ENCODE measurements around the gene MYL11. TPM values are rescaled to one million over a fixed set of nuclear protein-coding genes. Genes with fewer than 3 reads are reported as not detected.

The MYL11 gene
- total RNA-seq, 2 experiments from 2014 or later = not detected

GRCh38 chr16:30348929-30349328 is 25.7 kb upstream of the MYL11 start:
- Mint-ChIP-seq H3K27ac (no peak overlapping the region), H3K36me3 (ENCODE audit: low read depth) (peaks cover 38% of the 10 kb centered on the region), H3K4me3 (no peak overlapping the region), H3K27me3 (no peaks in the 10 kb centered on the region), H3K9me3 (no peaks in the 10 kb centered on the region), H3K4me1 (peaks cover 20% of the 10 kb centered on the region)
- no peak for DNase-seq
- ChIA-PET POLR2A (no interaction called here), CTCF (interaction anchor here (0.7 to 1.8 kb wide), 3 partner anchors 20 to 195 kb away, joined by 3 to 5 read pairs (median 5); no protein-coding TSS in a partner anchor)

GRCh38 chr16:30349675-30350074 is 24.9 kb upstream of the MYL11 start:
- CTCF ChIA-PET = interaction anchor here (0.6 to 1.2 kb wide), 2 partner anchors 19 to 146 kb away, joined by 3 read pairs; no protein-coding TSS in a partner anchor
- no peak for DNase-seq
- no peaks in the 10 kb centered on the region for H3K9me3 Mint-ChIP-seq
- no peak overlapping the region for H3K4me3 Mint-ChIP-seq
- peak overlapping the region; percentile 77 for H3K27ac Mint-ChIP-seq
- H3K4me1 Mint-ChIP-seq = peaks cover 26% of the 10 kb centered on the region
- H3K27me3 Mint-ChIP-seq = no peaks in the 10 kb centered on the region
- H3K36me3 Mint-ChIP-seq (ENCODE audit: low read depth) = peaks cover 45% of the 10 kb centered on the region
- POLR2A ChIA-PET = no interaction called here

GRCh38 chr16:30350134-30350871 is 24.3 kb upstream of the MYL11 start:
- no peaks in the 10 kb centered on the region for H3K9me3 Mint-ChIP-seq
- peaks cover 30% of the 10 kb centered on the region for H3K4me1 Mint-ChIP-seq
- peaks cover 45% of the 10 kb centered on the region for H3K36me3 Mint-ChIP-seq (ENCODE audit: low read depth)
- ChIA-PET CTCF (interaction anchor here (0.6 kb wide), 1 partner anchor 145 kb away, joined by 3 read pairs; no protein-coding TSS in a partner anchor), POLR2A (no interaction called here)
- no peaks in the 10 kb centered on the region for H3K27me3 Mint-ChIP-seq
- no peak overlapping the region for H3K4me3 Mint-ChIP-seq
- DNase-seq = no peak
- peak overlapping the region; percentile 77 for H3K27ac Mint-ChIP-seq

- POLR2A ChIA-PET = no interaction called here
- no peaks in the 10 kb centered on the region for H3K27me3 Mint-ChIP-seq
- peaks cover 45% of the 10 kb centered on the region for H3K36me3 Mint-ChIP-seq (ENCODE audit: low read depth)
- no peak for DNase-seq
- no peak overlapping the region for H3K4me3 Mint-ChIP-seq
- no peaks in the 10 kb centered on the region for H3K9me3 Mint-ChIP-seq
- peaks cover 38% of the 10 kb centered on the region for H3K4me1 Mint-ChIP-seq
- H3K27ac Mint-ChIP-seq = no peak overlapping the region
- CTCF ChIA-PET = no interaction called here
Observed at GRCh38 chr16:30351001-30351441, 23.6 kb upstream of the MYL11 start.

- DNase-seq = no peak
- peaks cover 45% of the 10 kb centered on the region for H3K36me3 Mint-ChIP-seq (ENCODE audit: low read depth)
- no peak overlapping the region for H3K27ac Mint-ChIP-seq
- no peaks in the 10 kb centered on the region for H3K27me3 Mint-ChIP-seq
- no peak overlapping the region for H3K4me3 Mint-ChIP-seq
- H3K9me3 Mint-ChIP-seq = no peaks in the 10 kb centered on the region
- ChIA-PET POLR2A (no interaction called here), CTCF (interaction anchor here (1.5 kb wide), 1 partner anchor 11 kb away, joined by 4 read pairs; no protein-coding TSS in a partner anchor)
- H3K4me1 Mint-ChIP-seq = peaks cover 44% of the 10 kb centered on the region
Observed at GRCh38 chr16:30351586-30352419, 22.8 kb upstream of the MYL11 start.

- Mint-ChIP-seq H3K36me3 (ENCODE audit: low read depth) (peaks cover 52% of the 10 kb centered on the region), H3K27me3 (no peaks in the 10 kb centered on the region), H3K27ac (no peak overlapping the region), H3K9me3 (no peaks in the 10 kb centered on the region), H3K4me3 (peak overlapping the region; percentile 40), H3K4me1 (peaks cover 51% of the 10 kb centered on the region)
- POLR2A ChIA-PET = no interaction called here
- CTCF ChIA-PET = interaction anchor here (1.5 to 2.3 kb wide), 3 partner anchors 10 to 57 kb away, joined by 4 to 6 read pairs (median 5); no protein-coding TSS in a partner anchor
- DNase-seq = no peak
Observed at GRCh38 chr16:30352488-30353401, 21.9 kb upstream of the MYL11 start.

- Mint-ChIP-seq H3K4me1 (peaks cover 51% of the 10 kb centered on the region), H3K4me3 (peak overlapping the region; percentile 91), H3K27ac (peak overlapping the region; percentile 92), H3K9me3 (no peaks in the 10 kb centered on the region), H3K36me3 (ENCODE audit: low read depth) (peaks cover 52% of the 10 kb centered on the region), H3K27me3 (no peaks in the 10 kb centered on the region)
- no peak for DNase-seq
- ChIA-PET CTCF (interaction anchor here (1.2 to 2.3 kb wide), 5 partner anchors 9 to 56 kb away, joined by 3 to 8 read pairs (median 5); no protein-coding TSS in a partner anchor), POLR2A (no interaction called here)
Observed at GRCh38 chr16:30353438-30354129, 21.0 kb upstream of the MYL11 start.

- CTCF ChIA-PET = interaction anchor here (1.1 to 2.3 kb wide), 6 partner anchors 10 to 55 kb away, joined by 3 to 8 read pairs (median 4); partner anchors contain the start of gene TBC1D10B
- Mint-ChIP-seq H3K36me3 (ENCODE audit: low read depth) (peaks cover 47% of the 10 kb centered on the region), H3K4me3 (peak overlapping the region; percentile 91), H3K4me1 (peaks cover 49% of the 10 kb centered on the region), H3K27ac (peak overlapping the region; percentile 92), H3K9me3 (no peaks in the 10 kb centered on the region), H3K27me3 (no peaks in the 10 kb centered on the region)
- peak; percentile 35 for DNase-seq
- POLR2A ChIA-PET = interaction anchor here (1.0 kb wide), 1 partner anchor 40 kb away, joined by 3 read pairs; the partner anchor contains the start of gene ZNF48
Observed at GRCh38 chr16:30354423-30355143, 20.0 kb upstream of the MYL11 start.

- POLR2A ChIA-PET = interaction anchor here (0.5 to 1.0 kb wide), 2 partner anchors 16 to 40 kb away, joined by 3 to 5 read pairs; partner anchors contain the start of gene ZNF48
- CTCF ChIA-PET = interaction anchor here (1.0 to 2.3 kb wide), 8 partner anchors 10 to 54 kb away, joined by 3 to 8 read pairs (median 4); partner anchors contain the start of gene TBC1D10B
- Mint-ChIP-seq H3K4me3 (peak within 1 kb of the TSS; percentile 91), H3K36me3 (ENCODE audit: low read depth) (peaks cover 46% of the 10 kb centered on the region), H3K27ac (peak within 1 kb of the TSS; percentile 92), H3K9me3 (no peaks in the 10 kb centered on the region), H3K27me3 (no peaks in the 10 kb centered on the region), H3K4me1 (peaks cover 46% of the 10 kb centered on the region)
- peak; percentile 88 for DNase-seq
Observed at GRCh38 chr16:30355144-30355953, 19.3 kb upstream of the MYL11 start, which contains the start of gene CD2BP2. TSS of gene CD2BP2 (minus strand) at chr16:30355308. CDS start at chr16:30354681, 627 bp downstream.

- peaks cover 46% of the 10 kb centered on the region for H3K36me3 Mint-ChIP-seq (ENCODE audit: low read depth)
- POLR2A ChIA-PET = interaction anchor here (0.5 kb wide), 1 partner anchor 17 kb away, joined by 5 read pairs; no protein-coding TSS in a partner anchor
- peak overlapping the region; percentile 91 for H3K4me3 Mint-ChIP-seq
- H3K27ac Mint-ChIP-seq = peak overlapping the region; percentile 92
- no peaks in the 10 kb centered on the region for H3K9me3 Mint-ChIP-seq
- CTCF ChIA-PET = interaction anchor here (1.0 to 1.6 kb wide), 2 partner anchors 11 to 15 kb away, joined by 3 to 6 read pairs; no protein-coding TSS in a partner anchor
- H3K4me1 Mint-ChIP-seq = peaks cover 44% of the 10 kb centered on the region
- H3K27me3 Mint-ChIP-seq = no peaks in the 10 kb centered on the region
- no peak for DNase-seq
Observed at GRCh38 chr16:30355954-30356308, 18.7 kb upstream of the MYL11 start.

All from activated CD4-positive, alpha-beta T cell treated with anti-CD3 and anti-CD28 coated beads, Interleukin-2, amount 10 ng/mL, durations not matched to agents 7 days and 5 days (primary cell).